MCF 10A (cell line): ENCODE data around the gene MCCD1. TPM values are rescaled to one million over a fixed set of nuclear protein-coding genes. Genes with fewer than 3 reads are reported as not detected.
"Not testable (repeated sequence)": the region's sequence is repeated elsewhere in the genome, so short reads cannot be mapped to it uniquely, and the experiment has no call there.

ENCODE experiments used
- BruUV-seq: library from RNA; stranded (reverse); fragments of 400-500 nt; replicated peaks from 2 replicates; lab custom pipeline; 2021; lab: Mats Ljungman, UMichigan
- CTCF ChIA-PET: fragments of 300-600 bp; sonication (Branson Sonifier 250); formaldehyde crosslinking; extraction: SDS; loops from one replicate; lab custom pipeline; 2021; ENCODE audit warnings: antibody characterized with exemption, inconsistent platforms; lab: Yijun Ruan, JAX
- POLR2A ChIA-PET: fragments of 300-600, 350-650 bp; sonication (Branson Sonifier 250); formaldehyde crosslinking; extraction: SDS; loops from one replicate; lab custom pipeline; 2020; ENCODE audit warnings: antibody characterized with exemption, inconsistent platforms; lab: Yijun Ruan, JAX
- DNase-seq: peaks from one replicate; pipeline ENCODE4 v3.0.0-alpha.2; 2018; ENCODE audit not compliant: unreplicated experiment
- H3K27ac Mint-ChIP-seq: one replicate; pipeline ENCODE4 v1.8.0; 2022; ENCODE audit warnings: mild to moderate bottlenecking, low read depth, mixed read lengths; ENCODE audit not compliant: unreplicated experiment
- H3K27me3 Mint-ChIP-seq: one replicate; pipeline ENCODE4 v1.8.0; 2022; ENCODE audit warnings: mixed read lengths; ENCODE audit not compliant: insufficient read depth, unreplicated experiment
- H3K36me3 Mint-ChIP-seq: one replicate; pipeline ENCODE4 v1.8.0; 2022; ENCODE audit warnings: mild to moderate bottlenecking, moderate library complexity, mixed read lengths; ENCODE audit not compliant: insufficient read depth, unreplicated experiment
- H3K4me1 Mint-ChIP-seq: one replicate; pipeline ENCODE4 v1.8.0; 2022; ENCODE audit warnings: mixed read lengths; ENCODE audit not compliant: insufficient read depth, unreplicated experiment
- H3K4me3 Mint-ChIP-seq: one replicate; pipeline ENCODE4 v1.8.0; 2022; ENCODE audit warnings: mild to moderate bottlenecking, moderate library complexity, mixed read lengths; ENCODE audit not compliant: unreplicated experiment
- H3K9me3 Mint-ChIP-seq: one replicate; pipeline ENCODE4 v1.8.0; 2022; ENCODE audit warnings: mixed read lengths; ENCODE audit not compliant: unreplicated experiment
- intact Hi-C: fragments of 100-400 bp; cut with micrococcal nuclease; formaldehyde crosslinking; loops from 2 replicates; pipeline ENCODE4 v1.14.1; 2022
- total RNA-seq: library from RNA; stranded (reverse); gene quantifications from 2 replicates; pipeline ENCODE4 v1.2.3, GENCODE V29; 2022
- TF ChIP-seq, protein P1 (sequence below): fragments of 200-600 bp; IDR thresholded peaks from one replicate; pipeline ENCODE4 v1.8.0; 2022; ENCODE audit warnings: antibody characterized with exemption, mild to moderate bottlenecking; ENCODE audit not compliant: unreplicated experiment

The MCCD1 gene
- total RNA-seq, 1 experiment from 2014 or later = not detected

DNA sequence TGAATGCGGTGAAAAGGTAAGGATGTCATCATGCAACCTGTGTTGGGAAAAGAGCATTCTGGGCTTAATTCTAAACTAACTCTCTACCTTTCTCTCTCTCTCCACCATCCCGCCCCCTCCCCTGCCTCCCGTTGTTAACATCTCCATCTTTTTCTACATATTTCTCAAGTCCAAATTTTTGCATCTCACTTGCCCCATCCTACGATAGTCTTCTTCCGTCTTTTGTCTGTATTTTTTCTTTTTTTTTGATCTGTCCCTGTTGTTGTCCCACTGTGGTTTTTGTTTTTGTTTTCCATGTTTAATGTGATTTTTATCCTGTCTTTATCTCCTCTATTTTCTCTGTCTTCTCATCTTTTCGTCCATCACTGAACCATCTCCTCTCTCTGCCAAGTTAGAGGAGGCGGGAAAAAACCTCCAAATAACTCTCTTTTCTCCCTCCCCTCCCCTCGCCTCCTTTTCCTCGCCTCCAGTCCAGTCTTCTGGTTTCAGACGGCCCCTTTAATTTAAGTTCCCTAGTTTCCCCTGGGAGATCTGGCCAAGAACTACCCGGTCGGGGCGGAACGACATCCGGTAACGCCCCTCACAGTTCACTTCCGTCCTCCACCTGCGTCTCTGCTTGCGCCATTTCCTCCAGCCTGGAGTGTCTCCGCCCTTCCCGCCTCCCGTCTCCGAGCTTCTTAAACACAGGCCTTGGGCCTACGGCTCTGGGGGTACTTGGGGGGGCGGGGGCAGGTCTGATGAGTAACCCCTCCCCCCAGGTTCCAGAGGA lies 18.4 kb downstream of the MCCD1 start, which contains the start of gene NFKBIL1:
TSS of gene NFKBIL1 (plus strand) at position 651 of the 769 bp plus-strand sequence. CDS start at position 738, 87 bp downstream.
- BruUV-seq = no TSS peak
- intact Hi-C loops = loop anchor here (1.0 to 10.0 kb wide), 5 partner anchors 35 to 228 kb away; partner anchors contain the start of genes BAG6, LTB and VWA7
- H3K4me3 Mint-ChIP-seq = peak within 1 kb of the TSS; percentile 75
- TF ChIP-seq, protein P1, sequence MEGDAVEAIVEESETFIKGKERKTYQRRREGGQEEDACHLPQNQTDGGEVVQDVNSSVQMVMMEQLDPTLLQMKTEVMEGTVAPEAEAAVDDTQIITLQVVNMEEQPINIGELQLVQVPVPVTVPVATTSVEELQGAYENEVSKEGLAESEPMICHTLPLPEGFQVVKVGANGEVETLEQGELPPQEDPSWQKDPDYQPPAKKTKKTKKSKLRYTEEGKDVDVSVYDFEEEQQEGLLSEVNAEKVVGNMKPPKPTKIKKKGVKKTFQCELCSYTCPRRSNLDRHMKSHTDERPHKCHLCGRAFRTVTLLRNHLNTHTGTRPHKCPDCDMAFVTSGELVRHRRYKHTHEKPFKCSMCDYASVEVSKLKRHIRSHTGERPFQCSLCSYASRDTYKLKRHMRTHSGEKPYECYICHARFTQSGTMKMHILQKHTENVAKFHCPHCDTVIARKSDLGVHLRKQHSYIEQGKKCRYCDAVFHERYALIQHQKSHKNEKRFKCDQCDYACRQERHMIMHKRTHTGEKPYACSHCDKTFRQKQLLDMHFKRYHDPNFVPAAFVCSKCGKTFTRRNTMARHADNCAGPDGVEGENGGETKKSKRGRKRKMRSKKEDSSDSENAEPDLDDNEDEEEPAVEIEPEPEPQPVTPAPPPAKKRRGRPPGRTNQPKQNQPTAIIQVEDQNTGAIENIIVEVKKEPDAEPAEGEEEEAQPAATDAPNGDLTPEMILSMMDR = no peak
- H3K27me3 Mint-ChIP-seq = no peaks in the 10 kb centered on the region
- CTCF ChIA-PET = interaction anchor here (0.6 to 7.6 kb wide), 13 partner anchors 13 to 656 kb away, joined by 3 to 160 read pairs (median 4); partner anchors contain the start of gene MICB
- H3K36me3 Mint-ChIP-seq = peaks cover 33% of the 10 kb centered on the region
- peaks cover 18% of the 10 kb centered on the region for H3K4me1 Mint-ChIP-seq
- POLR2A ChIA-PET = interaction anchor here (0.6 to 3.1 kb wide), 27 partner anchors 9 to 1772 kb away, joined by 3 to 18 read pairs (median 3); partner anchors contain the start of genes BAG6, C6orf47 and HSPA1B
- DNase-seq = peak; percentile 96
- H3K27ac Mint-ChIP-seq = peak within 1 kb of the TSS; percentile 57
- no peaks in the 10 kb centered on the region for H3K9me3 Mint-ChIP-seq

GRCh38 chr6:31547727-31548543 lies 19.2 kb downstream of the MCCD1 start:
- Mint-ChIP-seq H3K4me3 (peak overlapping the region; percentile 75), H3K4me1 (peaks cover 18% of the 10 kb centered on the region), H3K27ac (peak overlapping the region; percentile 57), H3K9me3 (no peaks in the 10 kb centered on the region), H3K36me3 (peaks cover 41% of the 10 kb centered on the region), H3K27me3 (no peaks in the 10 kb centered on the region)
- TF ChIP-seq, protein P1 = no peak
- intact Hi-C loops = loop anchor here (2.0 to 10.0 kb wide), 3 partner anchors 34 to 227 kb away; partner anchors contain the start of genes BAG6, LTB and VWA7
- BruUV-seq = TSS peak; percentile 62
- CTCF ChIA-PET = interaction anchor here (0.6 to 7.6 kb wide), 7 partner anchors 29 to 657 kb away, joined by 3 to 160 read pairs (median 4); no protein-coding TSS in a partner anchor
- DNase-seq = no peak
- POLR2A ChIA-PET = interaction anchor here (0.6 to 3.1 kb wide), 26 partner anchors 10 to 1771 kb away, joined by 3 to 18 read pairs (median 4); partner anchors contain the start of genes BAG6, C6orf47 and DXO

- TF ChIP-seq, protein P1 = no peak
- no peaks in the 10 kb centered on the region for H3K27me3 Mint-ChIP-seq
- H3K4me1 Mint-ChIP-seq = peaks cover 18% of the 10 kb centered on the region
- no peaks in the 10 kb centered on the region for H3K9me3 Mint-ChIP-seq
- ChIA-PET CTCF (interaction anchor here (0.6 to 7.6 kb wide), 6 partner anchors 22 to 337 kb away, joined by 3 to 160 read pairs (median 4); no protein-coding TSS in a partner anchor), POLR2A (interaction anchor here (0.6 to 1.7 kb wide), 8 partner anchors 15 to 424 kb away, joined by 3 to 5 read pairs (median 3); partner anchors contain the start of genes BAG6 and DXO)
- H3K27ac Mint-ChIP-seq = no peak overlapping the region
- no peak for DNase-seq
- peaks cover 46% of the 10 kb centered on the region for H3K36me3 Mint-ChIP-seq
- BruUV-seq = no TSS peak
- H3K4me3 Mint-ChIP-seq = peak overlapping the region; percentile 75
- intact Hi-C loops = loop anchor here (5.0 to 10.0 kb wide), 2 partner anchors 34 to 226 kb away; partner anchors contain the start of genes LTB and VWA7
Measured at GRCh38 chr6:31548544-31548873, 19.7 kb downstream of the MCCD1 start.

DNA sequence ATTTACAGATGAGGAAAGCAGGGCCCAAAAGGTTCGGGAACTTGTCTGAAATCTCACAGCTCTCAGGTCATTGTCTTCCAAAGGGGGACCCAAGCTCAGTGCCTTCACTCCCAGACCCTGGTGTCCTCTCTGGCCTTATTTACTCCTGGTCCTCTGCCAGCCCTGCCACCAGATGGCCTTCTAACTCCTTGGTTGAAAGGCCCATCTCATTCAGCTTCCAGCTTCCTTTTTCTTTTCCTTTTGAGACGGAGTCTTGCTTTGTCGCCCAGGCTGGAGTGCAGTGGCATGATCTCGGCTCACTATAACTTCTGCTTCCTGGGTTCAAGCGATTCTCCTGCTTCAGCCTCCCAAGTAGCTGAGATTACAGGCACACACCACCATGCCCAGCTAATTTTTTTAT lies 22.6 kb downstream of the MCCD1 start:
- H3K27me3 Mint-ChIP-seq, H3K27ac Mint-ChIP-seq, H3K4me3 Mint-ChIP-seq, H3K4me1 Mint-ChIP-seq, intact Hi-C loops, H3K9me3 Mint-ChIP-seq, BruUV-seq: not testable (repeated sequence)
- peaks cover 48% of the 10 kb centered on the region for H3K36me3 Mint-ChIP-seq
- POLR2A ChIA-PET = interaction anchor here (0.6 to 1.8 kb wide), 6 partner anchors 9 to 100 kb away, joined by 3 to 6 read pairs (median 4); no protein-coding TSS in a partner anchor
- DNase-seq = peak; percentile 61
- CTCF ChIA-PET = interaction anchor here (0.6 to 2.5 kb wide), 6 partner anchors 24 to 100 kb away, joined by 3 to 21 read pairs (median 4); partner anchors contain the start of gene TNF
